TTC549 (cell line): ENCODE results near the gene ATF4.
"Not testable (repeated sequence)": the region's sequence is repeated elsewhere in the genome, so short reads cannot be mapped to it uniquely, and the experiment has no call there.

Experiments
- FAIRE-seq: peaks from 2 replicates; lab custom pipeline; 2012; peaks lifted over from hg19 to GRCh38; lab: Jason Lieb, UNC

Gene ATF4

GRCh38 chr22:39511226-39511625 is 9.1 kb upstream of the ATF4 start:
- FAIRE-seq = no peak

GRCh38 chr22:39512026-39512425 is 8.3 kb upstream of the ATF4 start:
- no peak for FAIRE-seq

- no peak for FAIRE-seq
Measured at GRCh38 chr22:39513791-39514190, 6.6 kb upstream of the ATF4 start.

GRCh38 chr22:39514373-39514973 is 5.9 kb upstream of the ATF4 start:
- FAIRE-seq = no peak

GRCh38 chr22:39515266-39516050 is 4.9 kb upstream of the ATF4 start:
- no peak for FAIRE-seq

GRCh38 chr22:39517470-39517869 is 2.9 kb upstream of the ATF4 start:
- no peak for FAIRE-seq

- no peak for FAIRE-seq
Measured at GRCh38 chr22:39518144-39518786, 2.1 kb upstream of the ATF4 start.

- no peak for FAIRE-seq
Measured at GRCh38 chr22:39518996-39519680, 1.2 kb upstream of the ATF4 start.

GRCh38 chr22:39519681-39520225 is 609 bp upstream of the ATF4 start:
- peak; percentile 91 for FAIRE-seq

- FAIRE-seq = not testable (repeated sequence)
Measured at GRCh38 chr22:39521106-39521885, 934 bp downstream of the ATF4 start.

- not testable (repeated sequence) for FAIRE-seq
Measured at GRCh38 chr22:39522091-39522490, 1.7 kb downstream of the ATF4 start.

GRCh38 chr22:39522567-39523300 is 2.4 kb downstream of the ATF4 start:
- no peak for FAIRE-seq

GRCh38 chr22:39524089-39524752 is 3.9 kb downstream of the ATF4 start:
- FAIRE-seq = no peak

- FAIRE-seq = no peak
Measured at GRCh38 chr22:39524753-39525657, 4.6 kb downstream of the ATF4 start.

GRCh38 chr22:39525658-39525975 is 5.3 kb downstream of the ATF4 start:
- FAIRE-seq = no peak

- FAIRE-seq = no peak
Measured at GRCh38 chr22:39526736-39527171, 6.4 kb downstream of the ATF4 start.

- FAIRE-seq = no peak
Measured at GRCh38 chr22:39527481-39527961, 7.2 kb downstream of the ATF4 start.

GRCh38 chr22:39528080-39528661 is 7.8 kb downstream of the ATF4 start:
- FAIRE-seq = no peak
